HG03558 (cell line): ENCODE measurements around the gene ERBB4.
"Not testable (repeated sequence)": the region's sequence is repeated elsewhere in the genome, so short reads cannot be mapped to it uniquely, and the experiment has no call there.

Source experiments
- ATAC-seq: cut with Tn5 transposase; IDR thresholded peaks from one replicate; pipeline ENCODE4 v1.9.1; 2021; ENCODE audit warnings: moderate number of reproducible peaks; ENCODE audit not compliant: unreplicated experiment; ENCODE audit errors: extremely low read depth

ERBB4 gene

GRCh38 chr2:212109792-212110680, 428.6 kb downstream of the ERBB4 start:
- no peak for ATAC-seq

GRCh38 chr2:212109217-212109616, 429.4 kb downstream of the ERBB4 start:
- ATAC-seq, result no peak

DNA sequence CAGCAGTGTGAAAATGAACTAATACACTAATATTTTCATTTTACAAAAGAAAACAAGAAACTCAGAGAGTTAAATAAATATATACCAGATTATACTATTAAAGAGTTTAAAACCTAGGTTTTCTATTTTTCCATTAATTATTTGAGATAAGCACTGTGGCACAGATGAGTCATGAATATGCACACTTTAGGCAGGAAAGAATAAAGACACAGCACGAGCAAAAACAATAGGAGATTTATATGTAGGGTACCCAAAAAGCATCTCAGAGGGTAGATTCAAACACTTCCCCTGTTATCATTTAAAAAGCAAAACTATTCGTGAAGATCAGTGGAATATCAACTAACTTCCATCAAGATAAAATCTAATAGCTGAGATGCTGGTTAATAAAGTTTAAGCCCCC, 430.6 kb downstream of the ERBB4 start:
- ATAC-seq, result no peak

GRCh38 chr2:212107014-212107413, 431.6 kb downstream of the ERBB4 start:
- ATAC-seq, result no peak

DNA sequence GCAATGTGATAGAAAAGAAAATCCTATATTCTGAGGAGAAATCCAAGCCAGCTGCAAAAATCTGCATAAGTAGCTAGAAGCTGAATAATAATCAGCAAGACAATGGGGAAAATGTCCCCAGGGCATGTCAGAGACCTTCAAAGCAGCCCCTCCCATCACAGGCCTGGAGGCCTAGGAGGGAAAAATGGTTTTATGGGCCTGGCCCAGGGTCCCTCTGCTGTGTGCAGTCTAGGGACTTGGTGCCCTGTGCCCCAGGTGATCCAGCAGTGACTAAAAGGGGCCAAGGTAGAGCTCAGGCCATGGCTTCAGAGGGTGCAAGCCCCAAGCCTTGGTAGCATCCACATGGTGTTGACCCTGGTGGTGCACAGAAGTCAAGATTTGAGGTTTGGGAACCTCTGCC, 432.1 kb downstream of the ERBB4 start:
- ATAC-seq, result not testable (repeated sequence)

- ATAC-seq, result no peak
Observed at GRCh38 chr2:212099658-212100057, 438.9 kb downstream of the ERBB4 start.

- ATAC-seq, result no peak
Observed at GRCh38 chr2:212098966-212099365, 439.6 kb downstream of the ERBB4 start.

- ATAC-seq, result no peak
Observed at GRCh38 chr2:212097001-212097400, 441.6 kb downstream of the ERBB4 start.

GRCh38 chr2:212089873-212090272, 448.7 kb downstream of the ERBB4 start:
- no peak for ATAC-seq

- ATAC-seq, result no peak
Observed at GRCh38 chr2:212088353-212088752, 450.2 kb downstream of the ERBB4 start.

- ATAC-seq, result no peak
Observed at GRCh38 chr2:212083492-212083891, 455.1 kb downstream of the ERBB4 start.

GRCh38 chr2:212078103-212078502, 460.5 kb downstream of the ERBB4 start:
- ATAC-seq, result peak; percentile 52

DNA sequence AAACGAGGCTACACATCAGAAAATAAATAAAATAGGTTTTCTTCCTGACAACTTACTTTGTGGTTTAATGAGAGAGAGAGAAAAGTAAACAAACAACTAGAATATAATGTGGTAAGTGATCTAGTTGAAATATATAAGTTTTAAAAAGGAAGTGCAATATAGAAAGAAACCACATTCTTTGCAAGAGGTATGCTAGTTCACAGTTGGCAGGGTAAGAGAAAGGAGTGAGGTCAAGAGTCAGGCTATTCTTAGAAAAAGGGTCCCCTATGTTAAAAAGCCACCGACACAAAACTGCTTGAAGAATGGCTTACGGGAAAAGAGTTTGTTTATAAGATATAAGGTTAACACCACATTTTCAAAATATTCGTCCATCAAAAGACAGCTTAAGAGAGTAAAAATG, 462.1 kb downstream of the ERBB4 start:
- ATAC-seq, result no peak

GRCh38 chr2:212073360-212073759, 465.2 kb downstream of the ERBB4 start:
- no peak for ATAC-seq

- no peak for ATAC-seq
Observed at GRCh38 chr2:212066546-212066945, 472.1 kb downstream of the ERBB4 start.

DNA sequence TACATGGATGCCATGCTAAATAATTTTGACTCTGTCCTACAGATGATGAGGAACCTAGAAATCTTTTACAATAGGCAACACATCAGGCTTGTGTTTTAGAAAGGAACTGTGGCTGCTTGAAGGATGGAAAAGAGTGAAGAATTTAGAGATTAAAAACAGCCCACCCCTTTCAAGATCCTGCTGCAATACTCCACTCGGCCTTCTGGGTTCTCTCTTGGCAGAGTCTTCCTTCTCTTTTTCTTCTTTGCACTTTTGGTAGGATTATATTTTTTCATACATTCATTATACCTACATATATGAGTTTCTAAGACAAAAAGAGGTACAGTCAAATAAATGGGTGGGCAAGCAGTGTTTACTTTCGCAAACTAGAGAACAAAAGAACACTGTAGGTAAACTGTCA, 474.3 kb downstream of the ERBB4 start:
- no peak for ATAC-seq

DNA sequence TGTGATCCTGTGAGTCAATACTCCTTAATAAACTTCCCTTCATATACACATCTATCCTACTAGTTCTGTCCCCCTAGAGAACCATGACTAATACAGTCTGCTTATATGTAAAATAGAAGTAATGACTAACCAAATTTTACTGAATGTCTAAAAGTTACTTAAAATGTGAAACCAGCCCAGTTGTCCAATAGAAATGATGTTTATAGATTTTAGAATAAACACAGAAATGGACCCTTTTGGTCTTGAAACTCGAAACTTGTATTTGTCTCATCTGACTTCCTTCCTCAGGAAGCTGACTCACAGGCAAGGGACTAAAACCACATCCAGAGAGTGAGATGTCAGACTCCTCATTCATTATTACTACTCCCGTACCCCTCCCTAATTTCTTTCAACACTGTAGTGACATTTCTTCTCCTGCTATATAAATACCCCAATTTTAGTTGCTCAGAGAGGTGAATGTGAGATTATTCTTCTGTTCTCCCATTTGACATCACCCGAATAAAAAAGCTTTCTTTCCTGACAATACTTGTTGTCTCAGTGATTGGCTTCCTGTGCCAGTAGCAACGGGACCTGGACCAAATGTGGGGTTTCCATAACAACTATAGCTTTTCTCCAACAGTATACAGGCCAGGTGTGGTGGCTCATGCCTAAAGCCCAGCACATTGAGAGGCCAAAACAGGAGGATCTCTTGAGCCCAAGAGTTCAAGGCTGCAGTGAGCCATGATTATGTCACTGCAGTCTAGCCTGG, 486.0 kb downstream of the ERBB4 start:
- ATAC-seq, result peak; percentile 53

GRCh38 chr2:212050871-212051270, 487.7 kb downstream of the ERBB4 start:
- ATAC-seq, result no peak

GRCh38 chr2:212042562-212042961, 496.0 kb downstream of the ERBB4 start:
- no peak for ATAC-seq

DNA sequence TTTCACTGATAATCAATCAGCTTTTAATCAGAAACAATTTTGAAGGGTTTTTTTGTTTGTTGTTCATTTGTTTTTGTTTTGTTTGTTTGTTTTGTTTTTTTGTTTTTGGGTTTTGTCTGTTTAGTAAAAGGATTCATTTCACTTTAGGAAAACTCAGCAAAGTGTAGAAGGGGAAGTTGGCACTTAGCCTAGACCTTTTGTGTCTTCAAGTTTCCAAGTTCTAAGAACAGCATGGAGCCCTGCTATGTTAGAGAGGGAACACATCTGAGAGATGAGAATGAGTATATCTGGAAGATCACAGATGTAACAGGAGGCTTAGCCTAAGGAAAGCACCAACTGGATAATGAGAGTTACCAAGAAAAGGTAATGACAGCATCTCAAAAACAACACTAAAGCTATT, 501.5 kb downstream of the ERBB4 start:
- ATAC-seq, result no peak

DNA sequence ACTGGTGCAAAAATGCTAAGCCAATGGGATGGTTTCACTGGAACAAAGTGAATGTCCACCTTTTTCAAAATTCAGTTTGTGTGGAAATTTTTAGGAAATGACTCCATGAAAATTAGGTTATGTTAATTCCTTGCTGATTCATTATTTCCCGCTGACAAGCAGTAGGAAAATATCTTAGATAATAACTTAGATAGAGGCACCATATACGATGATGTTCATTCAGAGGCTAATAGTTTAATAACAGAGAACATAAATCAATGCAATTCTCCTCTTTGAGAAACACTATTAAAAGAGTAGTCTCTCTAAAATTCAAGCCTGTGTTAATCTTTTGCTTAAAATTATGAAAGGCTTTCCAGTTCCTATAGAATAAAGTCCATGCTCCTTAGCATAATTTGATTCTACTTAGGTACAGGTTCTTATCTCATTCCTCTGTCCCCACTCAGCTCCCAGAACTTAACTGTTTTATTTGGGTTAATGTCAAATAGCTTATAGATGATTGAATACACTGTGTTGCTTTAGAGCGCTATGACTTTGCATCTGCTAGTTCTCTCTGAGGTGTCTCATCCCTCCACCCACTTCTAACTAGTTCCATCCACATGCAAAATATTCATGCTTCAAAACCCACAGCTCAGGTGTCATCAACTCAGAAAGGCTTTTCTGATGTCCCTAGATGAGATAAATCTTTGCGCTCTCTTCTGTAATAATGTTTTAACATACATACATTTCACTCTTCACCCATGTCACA, 503.6 kb downstream of the ERBB4 start:
- no peak for ATAC-seq
